HCT116 (cell line): ENCODE results near the gene ASAP2.

Experiments used
- RAD21 ChIP-seq: IDR thresholded peaks from 2 replicates; pipeline ENCODE4 v1.6.1; 2012; ENCODE audit warnings: low read depth, mild to moderate bottlenecking
- TF ChIP-seq, protein P1 (sequence below), 3 experiments: fragments of 200-600 bp in 1 of 3; sonication (generic) in 1 of 3; IDR thresholded peaks in 2 of 3; conservative IDR thresholded peaks in 1 of 3; 2 replicates each; pipeline ENCODE4 v1.5.1; 2012 to 2017; ENCODE audit warnings: low read depth in 2 of 3, low read length in 2 of 3, antibody characterized with exemption in 1 of 3, borderline replicate concordance in 1 of 3, control low read depth in 1 of 3, mild to moderate bottlenecking in 1 of 3, mixed read lengths in 1 of 3, mixed run types in 1 of 3, moderate library complexity in 1 of 3; ENCODE audit not compliant: insufficient read depth in 1 of 3
- TF ChIP-seq, protein P2 (sequence below): IDR thresholded peaks from 2 replicates; pipeline ENCODE4 v1.6.1; 2012; ENCODE audit warnings: low read depth

DNA sequence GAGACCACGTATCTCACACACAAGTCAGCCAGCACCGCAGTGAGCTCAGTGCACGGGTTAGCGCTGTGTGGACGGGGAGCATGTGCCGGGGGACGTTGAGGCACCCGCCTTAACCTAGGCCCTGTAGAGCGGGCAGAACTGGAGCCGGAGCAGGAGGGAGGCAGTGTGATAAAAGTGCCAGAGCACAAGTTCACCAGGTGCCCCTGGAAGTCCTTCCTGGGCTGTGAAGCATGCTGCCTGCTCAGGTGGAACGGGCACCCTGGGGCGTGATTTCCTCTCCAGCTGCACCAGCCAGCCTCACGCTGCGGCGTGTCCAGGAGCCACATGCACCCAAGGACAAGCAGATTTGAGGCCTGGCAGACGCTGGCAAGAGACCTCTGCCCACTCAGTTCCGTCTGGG, 166.4 kb downstream of the ASAP2 start:
- TF ChIP-seq, protein P1, sequence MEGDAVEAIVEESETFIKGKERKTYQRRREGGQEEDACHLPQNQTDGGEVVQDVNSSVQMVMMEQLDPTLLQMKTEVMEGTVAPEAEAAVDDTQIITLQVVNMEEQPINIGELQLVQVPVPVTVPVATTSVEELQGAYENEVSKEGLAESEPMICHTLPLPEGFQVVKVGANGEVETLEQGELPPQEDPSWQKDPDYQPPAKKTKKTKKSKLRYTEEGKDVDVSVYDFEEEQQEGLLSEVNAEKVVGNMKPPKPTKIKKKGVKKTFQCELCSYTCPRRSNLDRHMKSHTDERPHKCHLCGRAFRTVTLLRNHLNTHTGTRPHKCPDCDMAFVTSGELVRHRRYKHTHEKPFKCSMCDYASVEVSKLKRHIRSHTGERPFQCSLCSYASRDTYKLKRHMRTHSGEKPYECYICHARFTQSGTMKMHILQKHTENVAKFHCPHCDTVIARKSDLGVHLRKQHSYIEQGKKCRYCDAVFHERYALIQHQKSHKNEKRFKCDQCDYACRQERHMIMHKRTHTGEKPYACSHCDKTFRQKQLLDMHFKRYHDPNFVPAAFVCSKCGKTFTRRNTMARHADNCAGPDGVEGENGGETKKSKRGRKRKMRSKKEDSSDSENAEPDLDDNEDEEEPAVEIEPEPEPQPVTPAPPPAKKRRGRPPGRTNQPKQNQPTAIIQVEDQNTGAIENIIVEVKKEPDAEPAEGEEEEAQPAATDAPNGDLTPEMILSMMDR (IDR thresholded peaks at IDR 0.05 in 2 of 3, conservative IDR thresholded peaks at IDR 0.05 in 1 of 3; ENCODE audit: borderline replicate concordance in 1 of 3, insufficient read depth in 1 of 3, low read depth in 2 of 3, low read length in 2 of 3) = no peak
- TF ChIP-seq, protein P2, sequence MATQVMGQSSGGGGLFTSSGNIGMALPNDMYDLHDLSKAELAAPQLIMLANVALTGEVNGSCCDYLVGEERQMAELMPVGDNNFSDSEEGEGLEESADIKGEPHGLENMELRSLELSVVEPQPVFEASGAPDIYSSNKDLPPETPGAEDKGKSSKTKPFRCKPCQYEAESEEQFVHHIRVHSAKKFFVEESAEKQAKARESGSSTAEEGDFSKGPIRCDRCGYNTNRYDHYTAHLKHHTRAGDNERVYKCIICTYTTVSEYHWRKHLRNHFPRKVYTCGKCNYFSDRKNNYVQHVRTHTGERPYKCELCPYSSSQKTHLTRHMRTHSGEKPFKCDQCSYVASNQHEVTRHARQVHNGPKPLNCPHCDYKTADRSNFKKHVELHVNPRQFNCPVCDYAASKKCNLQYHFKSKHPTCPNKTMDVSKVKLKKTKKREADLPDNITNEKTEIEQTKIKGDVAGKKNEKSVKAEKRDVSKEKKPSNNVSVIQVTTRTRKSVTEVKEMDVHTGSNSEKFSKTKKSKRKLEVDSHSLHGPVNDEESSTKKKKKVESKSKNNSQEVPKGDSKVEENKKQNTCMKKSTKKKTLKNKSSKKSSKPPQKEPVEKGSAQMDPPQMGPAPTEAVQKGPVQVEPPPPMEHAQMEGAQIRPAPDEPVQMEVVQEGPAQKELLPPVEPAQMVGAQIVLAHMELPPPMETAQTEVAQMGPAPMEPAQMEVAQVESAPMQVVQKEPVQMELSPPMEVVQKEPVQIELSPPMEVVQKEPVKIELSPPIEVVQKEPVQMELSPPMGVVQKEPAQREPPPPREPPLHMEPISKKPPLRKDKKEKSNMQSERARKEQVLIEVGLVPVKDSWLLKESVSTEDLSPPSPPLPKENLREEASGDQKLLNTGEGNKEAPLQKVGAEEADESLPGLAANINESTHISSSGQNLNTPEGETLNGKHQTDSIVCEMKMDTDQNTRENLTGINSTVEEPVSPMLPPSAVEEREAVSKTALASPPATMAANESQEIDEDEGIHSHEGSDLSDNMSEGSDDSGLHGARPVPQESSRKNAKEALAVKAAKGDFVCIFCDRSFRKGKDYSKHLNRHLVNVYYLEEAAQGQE = no peak
- no peak for TF ChIP-seq RAD21
